ENCODE results near the gene TBRG4.

Gene TBRG4

GRCh38 chr7:45151131-45151684 lies 39.7 kb upstream of the TBRG4 start:
- no peak overlapping the region for H3K27ac ChIP-seq
- TF ChIP-seq ZFX (IDR thresholded peaks at IDR 0.05; ENCODE audit: borderline replicate concordance): no peak
- TF ChIP-seq, protein P1, sequence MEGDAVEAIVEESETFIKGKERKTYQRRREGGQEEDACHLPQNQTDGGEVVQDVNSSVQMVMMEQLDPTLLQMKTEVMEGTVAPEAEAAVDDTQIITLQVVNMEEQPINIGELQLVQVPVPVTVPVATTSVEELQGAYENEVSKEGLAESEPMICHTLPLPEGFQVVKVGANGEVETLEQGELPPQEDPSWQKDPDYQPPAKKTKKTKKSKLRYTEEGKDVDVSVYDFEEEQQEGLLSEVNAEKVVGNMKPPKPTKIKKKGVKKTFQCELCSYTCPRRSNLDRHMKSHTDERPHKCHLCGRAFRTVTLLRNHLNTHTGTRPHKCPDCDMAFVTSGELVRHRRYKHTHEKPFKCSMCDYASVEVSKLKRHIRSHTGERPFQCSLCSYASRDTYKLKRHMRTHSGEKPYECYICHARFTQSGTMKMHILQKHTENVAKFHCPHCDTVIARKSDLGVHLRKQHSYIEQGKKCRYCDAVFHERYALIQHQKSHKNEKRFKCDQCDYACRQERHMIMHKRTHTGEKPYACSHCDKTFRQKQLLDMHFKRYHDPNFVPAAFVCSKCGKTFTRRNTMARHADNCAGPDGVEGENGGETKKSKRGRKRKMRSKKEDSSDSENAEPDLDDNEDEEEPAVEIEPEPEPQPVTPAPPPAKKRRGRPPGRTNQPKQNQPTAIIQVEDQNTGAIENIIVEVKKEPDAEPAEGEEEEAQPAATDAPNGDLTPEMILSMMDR (IDR thresholded peaks at IDR 0.05): no peak

DNA sequence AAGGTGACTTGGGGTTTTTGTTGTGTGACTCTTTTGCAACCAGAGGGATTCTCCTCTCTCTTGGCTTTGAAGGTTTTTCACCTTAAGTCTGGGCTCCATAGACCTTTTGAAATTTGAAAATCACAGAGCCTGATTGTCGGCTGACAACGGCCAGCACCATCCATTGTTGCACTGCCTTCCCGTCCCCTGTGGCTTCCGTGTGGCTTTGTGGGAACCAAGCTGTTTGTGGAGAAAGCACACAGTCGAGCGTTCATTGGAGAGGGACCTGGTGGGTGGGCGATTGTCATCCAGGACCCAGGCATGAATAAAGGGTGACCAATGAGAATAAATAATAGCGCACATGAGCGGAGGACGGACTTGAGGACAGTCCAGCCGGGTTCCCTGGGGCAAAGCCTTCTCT lies 38.7 kb upstream of the TBRG4 start:
- TF ChIP-seq, protein P1 (IDR thresholded peaks at IDR 0.05): no peak
- TF ChIP-seq ZFX (IDR thresholded peaks at IDR 0.05; ENCODE audit: borderline replicate concordance): no peak
- no peak overlapping the region for H3K27ac ChIP-seq

- no peak overlapping the region for H3K27ac ChIP-seq
- TF ChIP-seq ZFX (IDR thresholded peaks at IDR 0.05; ENCODE audit: borderline replicate concordance): no peak
- TF ChIP-seq, protein P1 (IDR thresholded peaks at IDR 0.05): no peak
Measured at GRCh38 chr7:45149606-45150005, 38.1 kb upstream of the TBRG4 start.

- no peak overlapping the region for H3K27ac ChIP-seq
- TF ChIP-seq, protein P1 (IDR thresholded peaks at IDR 0.05): no peak
- no peak for TF ChIP-seq ZFX (IDR thresholded peaks at IDR 0.05; ENCODE audit: borderline replicate concordance)
Measured at GRCh38 chr7:45148653-45148973, 37.1 kb upstream of the TBRG4 start.

DNA sequence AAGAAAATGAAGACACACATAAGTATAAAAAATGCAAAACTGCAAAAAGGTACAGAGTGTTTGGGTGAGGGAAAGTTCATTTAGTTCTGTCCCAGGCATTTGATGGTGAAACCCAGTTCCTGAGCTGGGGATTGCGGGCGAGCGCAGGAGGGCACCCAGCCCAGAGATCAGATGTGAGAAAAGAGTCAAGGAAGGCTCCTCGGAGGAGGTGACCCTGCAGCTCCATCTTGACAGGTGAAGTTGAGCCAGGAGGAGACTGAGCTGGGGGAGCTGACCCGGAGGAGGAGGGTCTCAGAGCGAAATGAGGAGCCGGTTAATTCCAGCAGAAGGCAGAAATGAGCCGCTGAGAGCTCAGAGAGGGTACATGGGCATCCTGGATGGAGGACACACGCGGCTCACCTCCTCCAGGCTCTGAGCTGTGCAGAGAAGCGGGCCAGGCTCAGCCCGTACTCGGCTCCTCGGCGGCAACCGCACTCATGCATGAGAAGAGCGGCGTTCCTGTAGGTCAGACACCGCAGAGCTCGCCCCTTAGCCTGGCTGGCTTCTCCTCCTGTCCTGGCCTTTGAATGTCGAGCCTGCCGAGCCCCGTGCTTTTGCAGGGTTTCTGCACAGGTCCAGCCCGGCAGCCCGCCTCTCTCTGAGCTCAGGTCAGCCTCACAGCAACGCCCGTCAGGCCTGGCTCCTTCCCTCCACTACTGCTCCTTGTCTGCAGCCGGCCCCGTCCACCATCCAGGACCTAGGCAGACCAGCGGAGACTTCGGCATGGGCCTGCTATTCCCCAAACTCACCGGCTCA lies 36.6 kb upstream of the TBRG4 start:
- no peak overlapping the region for H3K27ac ChIP-seq
- TF ChIP-seq, protein P1 (IDR thresholded peaks at IDR 0.05): no peak
- no peak for TF ChIP-seq ZFX (IDR thresholded peaks at IDR 0.05; ENCODE audit: borderline replicate concordance)

GRCh38 chr7:45146531-45147379 lies 35.3 kb upstream of the TBRG4 start:
- TF ChIP-seq, protein P1 (IDR thresholded peaks at IDR 0.05): no peak
- TF ChIP-seq ZFX (IDR thresholded peaks at IDR 0.05; ENCODE audit: borderline replicate concordance): no peak
- no peak overlapping the region for H3K27ac ChIP-seq

All from 22Rv1 (cell line).